Right hindlimb (tissue), 1 donor: Measurements from ENCODE around the gene CSTPP1.

Source experiments
- DNase-seq: peaks from one replicate; pipeline ENCODE4 v3.0.0-alpha.2; 2018

CSTPP1 gene

GRCh38 chr11:47144541-47144940 lies 208.0 kb downstream of the CSTPP1 start:
- DNase-seq, result no peak

GRCh38 chr11:47147250-47147649 lies 210.7 kb downstream of the CSTPP1 start:
- no peak for DNase-seq

GRCh38 chr11:47147681-47148080 lies 211.1 kb downstream of the CSTPP1 start:
- DNase-seq, result no peak

DNA sequence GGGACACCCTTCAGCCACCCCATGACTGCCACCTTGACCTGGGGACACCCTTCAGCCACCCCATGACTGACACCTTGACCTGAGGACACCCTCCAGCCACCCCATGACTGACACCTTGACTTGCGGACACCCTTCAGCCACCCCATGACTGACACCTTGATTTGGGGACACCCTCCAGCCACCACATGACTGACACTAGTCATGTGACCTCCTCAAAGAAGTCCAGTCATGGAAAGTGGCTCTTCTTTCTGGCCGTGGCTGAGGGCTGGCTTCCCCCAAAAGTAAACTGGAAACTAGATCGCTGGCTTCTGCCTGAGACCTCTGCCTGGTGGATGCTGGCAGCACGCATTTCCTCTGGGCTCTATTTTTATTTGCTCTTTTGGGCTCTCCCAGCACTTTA lies 211.7 kb downstream of the CSTPP1 start:
- DNase-seq, result no peak

DNA sequence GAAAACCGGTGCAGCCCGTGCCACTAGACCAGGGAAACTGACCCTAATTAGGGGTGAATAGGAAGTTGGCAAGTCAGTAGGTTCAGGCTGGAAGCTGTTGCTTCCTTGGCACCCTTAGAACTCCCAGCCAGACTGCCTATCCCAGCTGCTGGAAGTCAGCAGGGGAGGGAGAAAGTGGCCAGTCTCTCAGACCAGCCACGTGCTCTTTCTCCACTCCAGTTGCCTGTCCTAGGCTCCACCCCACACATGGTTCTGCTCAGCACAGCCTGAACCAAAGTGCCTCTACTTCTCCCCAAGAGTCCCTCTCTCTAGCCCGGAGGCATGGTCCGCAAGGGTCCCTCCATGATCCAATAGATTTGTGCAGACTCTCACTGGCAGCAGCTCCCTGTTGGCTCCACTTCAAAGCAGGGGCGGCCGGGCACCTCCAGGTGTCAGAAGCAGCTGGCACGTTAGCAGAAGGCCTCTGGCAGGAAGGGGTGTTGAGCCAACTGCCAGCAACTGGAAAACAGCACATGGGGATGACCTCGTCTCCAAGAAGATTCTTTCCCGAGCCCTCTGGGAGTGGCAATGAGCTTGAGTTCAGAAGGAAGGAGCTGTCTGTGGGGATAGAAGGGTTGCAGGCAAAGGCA lies 212.5 kb downstream of the CSTPP1 start:
- DNase-seq, result peak; percentile 61

- no peak for DNase-seq
These were observed 213.2 kb downstream of the CSTPP1 start for GRCh38 chr11:47149782-47150181.

DNA sequence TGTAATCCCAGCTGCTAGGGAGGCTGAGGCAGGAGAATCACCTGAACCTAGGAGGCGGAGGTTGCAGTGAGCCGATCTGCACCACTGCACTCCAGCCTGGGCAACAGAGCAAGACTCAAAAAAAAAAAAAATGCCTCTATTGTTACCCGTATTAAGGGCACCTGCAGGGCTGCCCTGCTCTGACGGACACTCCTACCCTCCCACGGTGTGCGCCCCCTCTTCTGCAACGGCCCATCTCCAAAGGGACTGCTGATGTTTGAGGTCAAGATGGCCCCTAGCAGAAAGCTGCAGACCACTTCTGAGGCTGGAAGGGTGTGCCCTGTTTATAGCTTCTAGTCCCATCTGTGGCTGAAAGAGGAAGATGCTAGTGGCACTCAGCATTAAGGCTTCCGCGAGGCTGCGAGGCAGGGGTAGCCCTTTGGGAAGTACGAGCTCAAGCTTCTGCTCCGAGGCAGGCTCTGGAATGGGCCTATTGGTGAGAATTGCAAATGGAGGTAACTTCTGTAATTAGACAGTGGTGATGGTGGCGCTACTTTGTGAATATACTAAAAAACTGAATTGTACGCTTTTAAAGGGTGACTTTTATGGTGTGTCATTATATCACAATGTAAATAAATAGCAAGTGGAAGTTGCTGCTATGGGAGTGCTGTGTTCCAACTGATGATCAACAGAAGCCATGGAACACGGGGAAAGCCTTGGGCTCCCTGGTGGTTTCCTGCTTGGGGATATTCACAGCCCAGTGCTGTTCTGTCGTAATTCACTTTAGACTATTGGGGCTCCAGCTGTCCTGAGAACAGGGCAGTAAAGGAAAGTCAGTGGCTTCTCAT lies 215.8 kb downstream of the CSTPP1 start:
- DNase-seq, result no peak

GRCh38 chr11:47152953-47153950 lies 216.7 kb downstream of the CSTPP1 start:
- peak; percentile 91 for DNase-seq

- no peak for DNase-seq
These were observed 218.3 kb downstream of the CSTPP1 start for GRCh38 chr11:47154616-47155570.

DNA sequence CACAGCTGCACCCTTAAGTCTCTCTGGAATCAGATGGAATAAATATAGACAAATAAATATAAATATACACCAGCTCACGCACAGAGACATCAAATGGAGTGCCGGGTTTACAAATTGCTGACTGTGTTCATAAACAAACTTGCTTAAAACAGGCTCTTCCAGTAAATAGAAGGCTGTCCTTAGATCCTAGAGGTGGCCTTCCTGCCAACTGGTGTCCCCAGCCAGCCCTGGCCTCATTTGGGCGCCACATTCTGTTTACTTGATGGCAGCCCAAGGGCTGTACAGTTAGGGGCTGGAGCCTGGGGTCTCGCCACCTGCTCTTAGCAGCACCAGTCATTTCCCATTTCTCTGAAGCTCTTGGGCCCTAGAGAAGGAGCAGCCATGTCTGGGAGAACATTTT lies 219.3 kb downstream of the CSTPP1 start:
- no peak for DNase-seq

GRCh38 chr11:47156333-47156732 lies 219.8 kb downstream of the CSTPP1 start:
- no peak for DNase-seq

DNA sequence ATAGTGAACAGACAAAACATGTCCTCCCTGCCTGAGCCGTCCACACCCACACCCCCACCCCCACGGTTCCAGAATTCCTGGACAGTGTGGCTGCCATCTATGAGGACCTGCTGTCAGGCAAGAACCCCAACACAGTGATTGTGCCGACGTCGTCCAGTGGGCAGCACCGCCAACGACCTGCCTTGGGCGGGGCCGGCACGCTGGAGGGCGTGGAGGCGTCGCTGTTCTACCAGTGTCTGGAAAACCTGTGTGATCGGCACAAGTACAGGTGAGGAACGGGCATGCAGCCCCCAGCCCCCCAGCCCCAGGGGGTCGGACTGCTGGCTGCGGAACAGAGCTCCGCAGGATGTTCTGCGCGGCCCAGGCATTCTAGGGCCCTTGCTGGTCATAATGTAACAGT lies 220.4 kb downstream of the CSTPP1 start:
- DNase-seq, result no peak

DNA sequence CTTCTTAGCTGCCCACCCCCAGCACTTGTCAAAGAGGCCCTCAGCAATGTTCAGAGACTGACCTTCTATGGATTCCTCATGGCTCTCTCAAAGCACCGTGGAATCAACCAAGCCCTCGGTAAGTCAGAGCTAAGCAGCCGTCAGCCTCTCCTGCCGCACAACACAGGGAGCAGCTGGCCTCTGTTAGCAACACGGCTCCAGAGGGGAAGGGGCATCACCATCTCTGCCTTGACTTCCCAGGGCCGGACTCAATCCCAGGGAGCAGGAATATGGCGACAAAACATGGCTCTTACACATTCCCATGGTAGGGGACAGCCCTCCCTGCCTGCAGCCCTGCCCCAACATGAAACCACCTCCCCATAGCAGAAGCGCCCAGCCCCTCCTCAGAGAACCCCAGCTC lies 221.2 kb downstream of the CSTPP1 start:
- DNase-seq, result no peak

GRCh38 chr11:47158242-47158641 lies 221.7 kb downstream of the CSTPP1 start:
- DNase-seq, result no peak

DNA sequence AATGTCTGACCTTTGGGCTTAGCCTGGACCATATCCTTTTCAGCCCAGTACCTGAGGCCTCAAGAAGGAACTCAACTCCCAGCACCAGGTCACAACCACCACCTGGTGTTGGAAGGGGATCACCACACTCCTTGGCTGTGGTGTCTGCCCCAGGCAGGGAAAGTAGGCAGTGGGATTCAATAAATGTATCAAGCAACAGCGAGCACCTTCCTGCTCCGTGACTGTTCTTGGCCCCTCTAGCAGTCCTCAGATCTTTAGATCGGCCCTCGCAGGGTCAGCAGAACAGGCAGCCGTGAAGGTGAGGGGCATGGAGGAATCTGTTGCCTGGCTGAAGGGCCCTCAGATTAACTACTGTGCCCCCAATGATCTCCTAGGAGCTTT lies 224.2 kb downstream of the CSTPP1 start:
- no peak for DNase-seq

DNA sequence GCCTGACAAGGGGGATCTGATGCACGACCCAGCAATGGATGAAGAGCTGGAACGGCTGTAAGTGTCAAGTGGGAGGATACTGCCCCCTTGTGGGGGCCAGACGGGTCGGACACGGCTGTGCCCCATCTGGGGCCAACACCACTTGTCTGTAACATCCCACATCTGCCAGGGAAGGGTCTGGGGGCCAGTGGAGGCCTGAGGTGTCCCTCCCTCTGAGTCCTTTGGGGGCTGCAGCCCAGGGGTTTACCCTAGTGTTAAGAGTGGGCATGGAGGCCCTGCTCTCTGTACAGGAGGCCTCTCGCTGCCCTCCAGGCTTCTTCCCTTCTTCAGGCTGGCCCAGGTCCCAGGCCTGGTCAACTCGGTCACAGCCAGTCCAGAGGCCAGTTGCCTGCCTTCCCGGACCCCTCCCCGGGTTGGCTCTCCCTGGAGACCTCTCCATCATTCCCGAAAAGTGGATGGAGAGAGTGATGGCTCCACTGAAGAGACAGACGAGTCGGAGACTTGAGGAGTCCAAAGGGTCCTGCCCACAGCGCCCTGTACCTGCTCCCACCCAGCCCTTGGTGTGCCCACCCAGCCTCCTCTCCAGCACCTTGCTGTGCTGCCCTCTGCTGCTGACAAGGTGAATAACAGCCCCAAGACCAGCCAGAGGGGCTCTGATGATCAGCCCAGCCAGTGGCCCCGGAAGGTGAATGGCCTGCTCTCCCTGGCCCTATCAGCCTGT lies 224.7 kb downstream of the CSTPP1 start:
- DNase-seq, result peak; percentile 78

- no peak for DNase-seq
These were observed 225.3 kb downstream of the CSTPP1 start for GRCh38 chr11:47161890-47162289.

DNA sequence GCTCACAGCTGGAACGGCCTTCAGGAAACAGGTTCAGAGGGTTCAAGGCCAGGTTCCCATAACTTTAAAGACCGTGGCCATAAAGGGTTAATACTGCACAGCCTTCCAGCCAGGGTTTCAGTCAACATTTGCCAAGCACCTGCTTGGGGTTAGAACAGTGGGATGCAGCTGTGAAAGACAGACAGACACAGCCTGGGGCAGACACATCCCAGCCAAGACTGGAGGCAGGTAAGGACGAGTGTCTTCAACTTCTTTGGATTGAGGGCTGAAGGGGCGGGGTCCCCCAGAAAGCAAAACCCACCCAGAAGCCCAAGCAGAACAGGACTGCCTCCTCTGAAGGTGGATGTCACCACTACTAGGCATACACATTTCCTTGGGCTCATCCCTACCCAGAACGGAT lies 225.9 kb downstream of the CSTPP1 start:
- DNase-seq, result no peak

DNA sequence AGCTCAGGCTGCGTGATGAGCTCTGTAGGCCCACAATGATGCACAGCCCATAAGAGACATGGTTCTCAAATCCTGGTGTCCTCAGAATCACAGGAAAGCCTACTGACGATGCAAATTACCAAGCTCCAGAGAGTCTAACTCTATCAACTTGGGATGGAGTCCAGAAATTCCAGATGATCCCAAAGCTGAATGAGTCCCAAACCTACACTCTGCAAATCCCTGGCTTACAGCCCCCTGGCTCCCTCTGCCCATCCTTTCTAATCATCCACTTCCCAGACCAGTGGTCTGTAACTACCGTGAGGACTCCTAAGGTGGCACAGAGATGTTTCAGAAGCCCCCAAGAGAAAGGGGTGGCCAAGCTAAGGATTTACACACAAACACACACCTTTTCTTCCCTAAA lies 226.6 kb downstream of the CSTPP1 start:
- DNase-seq, result no peak

GRCh38 chr11:47163898-47164297 lies 227.3 kb downstream of the CSTPP1 start:
- DNase-seq, result no peak

DNA sequence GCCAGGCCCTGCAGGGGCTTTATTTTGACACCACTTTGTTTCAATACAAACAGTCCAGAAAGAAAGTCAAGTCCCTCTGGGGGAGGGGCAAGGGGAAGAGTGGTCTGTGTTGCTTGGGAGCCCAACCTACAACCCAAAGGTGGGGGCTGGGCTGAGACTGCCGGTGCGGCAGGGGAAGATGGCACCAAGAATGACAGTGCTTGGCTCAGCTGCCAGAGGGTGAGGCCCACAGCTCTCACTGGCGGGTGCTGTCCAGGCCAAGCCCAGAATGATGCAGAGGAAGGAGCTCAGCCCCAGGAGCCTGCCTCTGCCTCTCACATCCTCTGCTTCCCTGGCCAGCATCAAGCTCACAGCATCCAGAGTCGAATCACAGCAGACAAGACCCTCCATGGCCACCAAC lies 227.8 kb downstream of the CSTPP1 start:
- DNase-seq, result no peak
